Adrenal gland (tissue), 5 donors: ENCODE measurements around the gene EPHA5.

Source experiments
- POLR2A ChIP-seq, 2 donors: fragments of 450-650 bp; IDR thresholded peaks; one replicate each; pipeline ENCODE4 v1.6.1; 2017; ENCODE audit warnings: antibody characterized with exemption in 2 of 2, mild to moderate bottlenecking in 2 of 2, moderate library complexity in 1 of 2
- TF ChIP-seq, protein P1 (sequence below), 6 experiments: fragments of 450-650 bp in 4 of 6; fragments of 200-600 bp in 2 of 6; sonication (generic) in 1 of 6; IDR thresholded peaks; 1 replicate in 5 of 6; 2 replicates in 1 of 6; pipeline versions ENCODE4 v1.5.1 to v1.8.0; 2016 to 2021; ENCODE audit warnings: antibody characterized with exemption in 6 of 6, mild to moderate bottlenecking in 2 of 6, moderate library complexity in 1 of 6
- donor health status: DM: no; HTN: no; CAD: no.

DNA sequence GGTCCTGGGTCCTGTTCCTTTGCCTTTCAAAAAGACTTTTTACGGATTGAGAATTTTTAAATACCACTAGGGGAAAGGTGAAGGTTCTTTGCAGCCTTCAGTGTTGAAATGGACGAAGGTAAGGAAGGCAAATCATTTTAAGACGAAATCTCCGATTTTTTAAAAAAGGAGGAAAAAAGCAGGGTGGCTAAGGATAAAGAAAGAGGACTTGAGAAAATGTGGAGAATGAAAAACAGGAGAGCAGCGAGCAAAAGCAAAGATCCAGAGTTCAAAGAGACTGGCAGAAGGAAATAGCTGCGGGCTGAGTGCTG lies 314 bp downstream of the EPHA5 start:
- TF ChIP-seq, protein P1, sequence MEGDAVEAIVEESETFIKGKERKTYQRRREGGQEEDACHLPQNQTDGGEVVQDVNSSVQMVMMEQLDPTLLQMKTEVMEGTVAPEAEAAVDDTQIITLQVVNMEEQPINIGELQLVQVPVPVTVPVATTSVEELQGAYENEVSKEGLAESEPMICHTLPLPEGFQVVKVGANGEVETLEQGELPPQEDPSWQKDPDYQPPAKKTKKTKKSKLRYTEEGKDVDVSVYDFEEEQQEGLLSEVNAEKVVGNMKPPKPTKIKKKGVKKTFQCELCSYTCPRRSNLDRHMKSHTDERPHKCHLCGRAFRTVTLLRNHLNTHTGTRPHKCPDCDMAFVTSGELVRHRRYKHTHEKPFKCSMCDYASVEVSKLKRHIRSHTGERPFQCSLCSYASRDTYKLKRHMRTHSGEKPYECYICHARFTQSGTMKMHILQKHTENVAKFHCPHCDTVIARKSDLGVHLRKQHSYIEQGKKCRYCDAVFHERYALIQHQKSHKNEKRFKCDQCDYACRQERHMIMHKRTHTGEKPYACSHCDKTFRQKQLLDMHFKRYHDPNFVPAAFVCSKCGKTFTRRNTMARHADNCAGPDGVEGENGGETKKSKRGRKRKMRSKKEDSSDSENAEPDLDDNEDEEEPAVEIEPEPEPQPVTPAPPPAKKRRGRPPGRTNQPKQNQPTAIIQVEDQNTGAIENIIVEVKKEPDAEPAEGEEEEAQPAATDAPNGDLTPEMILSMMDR (IDR thresholded peaks at IDR 0.05): no peak
- TF ChIP-seq POLR2A (IDR thresholded peaks at IDR 0.05): no peak
